ENCODE measurements around the gene ILRUN. TPM values are rescaled to one million over a fixed set of nuclear protein-coding genes. Genes with fewer than 3 reads are reported as not detected.
A peak's percentile ranks its signal among the peaks of the same experiment; 100 is the strongest.

ILRUN gene
- total and polyA plus RNA-seq, 2 experiments from 2014 or later, result 17.6 to 80.1 TPM

GRCh38 chr6:34654061-34654710, 42.4 kb downstream of the ILRUN start (continued):
- TF ChIP-seq EZH2phosphoT487 (IDR thresholded peaks at IDR 0.05; ENCODE audit: unreplicated experiment) (no peak), CREB1 (CRISPR knock-in tag; IDR thresholded peaks at IDR 0.05; ENCODE audit: low read depth) (no peak), STAT1 (IDR thresholded peaks at IDR 0.05; ENCODE audit: unreplicated experiment) (no peak), ZNF331 (CRISPR knock-in tag; IDR thresholded peaks at IDR 0.05; ENCODE audit: low read depth) (no peak)

GRCh38 chr6:34652263-34652662, 44.3 kb downstream of the ILRUN start:
- no peaks in the 10 kb centered on the region for H3K36me3 ChIP-seq (ENCODE audit: insufficient read depth)
- H3F3A ChIP-seq (replicated peaks; ENCODE audit: low read depth), result no peaks in the 10 kb centered on the region
- H3K4me3 ChIP-seq, result no peak overlapping the region
- H3K9me2 ChIP-seq (ENCODE audit: insufficient read depth), result no peaks in the 10 kb centered on the region
- no peak overlapping the region for H3K4me2 ChIP-seq
- peaks cover 8% of the 10 kb centered on the region; the same call in 2 of the 3 replicates for H3K36me3 Mint-ChIP-seq (ENCODE audit: low read depth)
- H3K4me1 ChIP-seq (ENCODE audit: insufficient read depth), result peaks cover 9% of the 10 kb centered on the region
- peaks cover 3% of the 10 kb centered on the region for H3K27me3 Mint-ChIP-seq (ENCODE audit: insufficient read depth, low read depth, poor library complexity)
- peaks cover 12% of the 10 kb centered on the region for H3K4me1 Mint-ChIP-seq
- H3K79me2 ChIP-seq (replicated peaks; ENCODE audit: insufficient read depth), result peaks cover 69% of the 10 kb centered on the region
- H2AFZ ChIP-seq, result no peak overlapping the region
- H4K20me1 ChIP-seq (replicated peaks; ENCODE audit: insufficient read depth), result peaks cover 20% of the 10 kb centered on the region
- H3K27ac ChIP-seq (ENCODE audit: low read depth), result no peak overlapping the region
- no peak for ATAC-seq
- no peaks in the 10 kb centered on the region for H3K9me3 Mint-ChIP-seq
- H3K4me3 Mint-ChIP-seq, result no peak overlapping the region
- DNase-seq (ENCODE audit: low spot score), result no peak
- H3K27ac Mint-ChIP-seq, result 0 out of 2 replicates have a peak overlapping the region, but pooled peaks have one; percentile 41
- H3K27me3 ChIP-seq (ENCODE audit: insufficient read depth), result no peaks in the 10 kb centered on the region
- no peak for TF ChIP-seq ETS1 (IDR thresholded peaks at IDR 0.05)
- TF ChIP-seq STAT1 (IDR thresholded peaks at IDR 0.05; ENCODE audit: unreplicated experiment), result no peak

GRCh38 chr6:34650823-34651222, 45.7 kb downstream of the ILRUN start:
- H4K20me1 ChIP-seq (replicated peaks; ENCODE audit: insufficient read depth), result peaks cover 23% of the 10 kb centered on the region
- no peak overlapping the region for H3K4me2 ChIP-seq
- H3K36me3 ChIP-seq (ENCODE audit: insufficient read depth), result no peaks in the 10 kb centered on the region
- DNase-seq (ENCODE audit: low spot score), result no peak
- H3K4me3 Mint-ChIP-seq, result no peak overlapping the region
- no peak for ATAC-seq
- H3K36me3 Mint-ChIP-seq (ENCODE audit: low read depth), result peaks cover 12% of the 10 kb centered on the region
- H3K27me3 Mint-ChIP-seq (ENCODE audit: insufficient read depth, low read depth, poor library complexity), result peaks cover 3% of the 10 kb centered on the region
- H3K79me2 ChIP-seq (replicated peaks; ENCODE audit: insufficient read depth), result peaks cover 61% of the 10 kb centered on the region
- H3F3A ChIP-seq (replicated peaks; ENCODE audit: low read depth), result no peaks in the 10 kb centered on the region
- H3K4me1 ChIP-seq (ENCODE audit: insufficient read depth), result no peaks in the 10 kb centered on the region
- no peaks in the 10 kb centered on the region for H3K9me3 Mint-ChIP-seq
- H3K4me3 ChIP-seq, result no peak overlapping the region
- no peak overlapping the region for H2AFZ ChIP-seq
- no peak overlapping the region; the same call in 1 of the 2 replicates for H3K27ac ChIP-seq (ENCODE audit: low read depth)
- no peaks in the 10 kb centered on the region for H3K27me3 ChIP-seq (ENCODE audit: insufficient read depth)
- H3K9me2 ChIP-seq (ENCODE audit: insufficient read depth), result no peaks in the 10 kb centered on the region
- no peaks in the 10 kb centered on the region for H3K4me1 Mint-ChIP-seq
- H3K27ac Mint-ChIP-seq, result no peak overlapping the region
- TF ChIP-seq EZH2 (IDR thresholded peaks at IDR 0.05; ENCODE audit: low read depth, unreplicated experiment) (no peak), ZNF114 (CRISPR knock-in tag; IDR thresholded peaks at IDR 0.05) (no peak), ETS1 (IDR thresholded peaks at IDR 0.05) (no peak), CREB1 (CRISPR knock-in tag; IDR thresholded peaks at IDR 0.05; ENCODE audit: low read depth) (no peak), NANOG (IDR thresholded peaks at IDR 0.05; ENCODE audit: borderline replicate concordance) (no peak), JUNB (IDR thresholded peaks at IDR 0.05; ENCODE audit: unreplicated experiment) (no peak), REST (IDR thresholded peaks at IDR 0.05; ENCODE audit: unreplicated experiment) (no peak), CTCF (conservative IDR thresholded peaks at IDR 0.05; ENCODE audit: low read depth in 2 of 2) (no peak)

Measured in GM23338 (cell line).